Measurements from ENCODE around the gene RIN3.
A peak's percentile ranks its signal among the peaks of the same experiment; 100 is the strongest.

Gene RIN3

DNA sequence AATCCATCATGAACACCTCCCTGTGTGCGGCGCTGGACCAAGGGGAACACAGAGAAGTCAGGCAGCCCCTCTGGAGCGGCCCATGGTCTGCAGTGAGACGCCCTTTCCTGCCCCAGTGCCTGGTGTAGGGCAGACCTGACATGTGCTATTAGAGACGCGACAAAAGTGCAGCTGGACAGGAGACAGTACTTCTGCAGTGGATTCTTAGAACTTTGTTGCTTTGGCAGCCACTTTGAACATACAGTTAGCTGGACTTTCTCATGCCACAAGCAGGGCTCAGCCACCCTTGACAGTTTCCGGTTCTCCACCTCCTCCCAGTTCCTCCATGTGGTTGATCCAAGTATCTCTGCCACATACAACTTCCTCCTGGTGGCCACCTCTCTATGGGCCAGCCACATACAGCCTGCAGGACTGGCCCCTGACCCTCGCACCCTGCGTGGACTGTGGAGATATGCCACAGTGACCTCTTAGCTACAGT lies 188.9 kb downstream of the RIN3 start:
- no peak for DNase-seq (ENCODE audit: low read depth)
- no peak overlapping the region for H3K4me3 ChIP-seq (ENCODE audit: low read depth, low read length)
- TF ChIP-seq, protein P1, sequence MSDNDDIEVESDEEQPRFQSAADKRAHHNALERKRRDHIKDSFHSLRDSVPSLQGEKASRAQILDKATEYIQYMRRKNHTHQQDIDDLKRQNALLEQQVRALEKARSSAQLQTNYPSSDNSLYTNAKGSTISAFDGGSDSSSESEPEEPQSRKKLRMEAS (IDR thresholded peaks at IDR 0.05; ENCODE audit: low read depth, low read length) = no peak
- TF ChIP-seq, protein P2, sequence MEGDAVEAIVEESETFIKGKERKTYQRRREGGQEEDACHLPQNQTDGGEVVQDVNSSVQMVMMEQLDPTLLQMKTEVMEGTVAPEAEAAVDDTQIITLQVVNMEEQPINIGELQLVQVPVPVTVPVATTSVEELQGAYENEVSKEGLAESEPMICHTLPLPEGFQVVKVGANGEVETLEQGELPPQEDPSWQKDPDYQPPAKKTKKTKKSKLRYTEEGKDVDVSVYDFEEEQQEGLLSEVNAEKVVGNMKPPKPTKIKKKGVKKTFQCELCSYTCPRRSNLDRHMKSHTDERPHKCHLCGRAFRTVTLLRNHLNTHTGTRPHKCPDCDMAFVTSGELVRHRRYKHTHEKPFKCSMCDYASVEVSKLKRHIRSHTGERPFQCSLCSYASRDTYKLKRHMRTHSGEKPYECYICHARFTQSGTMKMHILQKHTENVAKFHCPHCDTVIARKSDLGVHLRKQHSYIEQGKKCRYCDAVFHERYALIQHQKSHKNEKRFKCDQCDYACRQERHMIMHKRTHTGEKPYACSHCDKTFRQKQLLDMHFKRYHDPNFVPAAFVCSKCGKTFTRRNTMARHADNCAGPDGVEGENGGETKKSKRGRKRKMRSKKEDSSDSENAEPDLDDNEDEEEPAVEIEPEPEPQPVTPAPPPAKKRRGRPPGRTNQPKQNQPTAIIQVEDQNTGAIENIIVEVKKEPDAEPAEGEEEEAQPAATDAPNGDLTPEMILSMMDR (IDR thresholded peaks at IDR 0.05; ENCODE audit: low read depth, low read length) = no peak
- no peak for TF ChIP-seq POLR2A (IDR thresholded peaks at IDR 0.05; ENCODE audit: extremely low read depth, insufficient read length)
- no peak for TF ChIP-seq MYC (IDR thresholded peaks at IDR 0.05; ENCODE audit: low read depth, low read length)

DNA sequence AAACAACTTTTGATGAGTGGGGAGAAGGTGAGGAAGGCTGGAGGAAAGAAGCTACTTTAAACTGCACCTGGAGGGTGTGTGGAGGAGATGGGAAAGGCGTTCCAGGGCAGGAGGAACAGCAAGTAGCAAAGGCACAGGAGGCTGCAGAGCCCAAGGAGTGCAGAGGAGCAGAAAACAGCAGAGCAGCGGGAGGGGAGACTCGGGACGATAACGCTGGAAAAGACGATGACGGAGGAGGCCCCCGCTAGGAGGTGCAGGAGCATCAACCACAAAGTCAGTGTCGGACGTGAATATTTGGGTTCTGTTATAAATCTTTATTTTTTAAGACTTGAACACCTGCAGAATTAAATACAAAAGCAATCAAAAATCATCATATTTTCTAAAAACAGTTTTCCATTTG lies 189.9 kb downstream of the RIN3 start:
- H3K4me3 ChIP-seq (ENCODE audit: low read depth, low read length) = no peak overlapping the region
- DNase-seq (ENCODE audit: low read depth) = no peak
- TF ChIP-seq, protein P1 (IDR thresholded peaks at IDR 0.05; ENCODE audit: low read depth, low read length) = no peak
- TF ChIP-seq POLR2A (IDR thresholded peaks at IDR 0.05; ENCODE audit: extremely low read depth, insufficient read length) = no peak
- TF ChIP-seq, protein P2 (IDR thresholded peaks at IDR 0.05; ENCODE audit: low read depth, low read length) = no peak
- no peak for TF ChIP-seq MYC (IDR thresholded peaks at IDR 0.05; ENCODE audit: low read depth, low read length)

DNA sequence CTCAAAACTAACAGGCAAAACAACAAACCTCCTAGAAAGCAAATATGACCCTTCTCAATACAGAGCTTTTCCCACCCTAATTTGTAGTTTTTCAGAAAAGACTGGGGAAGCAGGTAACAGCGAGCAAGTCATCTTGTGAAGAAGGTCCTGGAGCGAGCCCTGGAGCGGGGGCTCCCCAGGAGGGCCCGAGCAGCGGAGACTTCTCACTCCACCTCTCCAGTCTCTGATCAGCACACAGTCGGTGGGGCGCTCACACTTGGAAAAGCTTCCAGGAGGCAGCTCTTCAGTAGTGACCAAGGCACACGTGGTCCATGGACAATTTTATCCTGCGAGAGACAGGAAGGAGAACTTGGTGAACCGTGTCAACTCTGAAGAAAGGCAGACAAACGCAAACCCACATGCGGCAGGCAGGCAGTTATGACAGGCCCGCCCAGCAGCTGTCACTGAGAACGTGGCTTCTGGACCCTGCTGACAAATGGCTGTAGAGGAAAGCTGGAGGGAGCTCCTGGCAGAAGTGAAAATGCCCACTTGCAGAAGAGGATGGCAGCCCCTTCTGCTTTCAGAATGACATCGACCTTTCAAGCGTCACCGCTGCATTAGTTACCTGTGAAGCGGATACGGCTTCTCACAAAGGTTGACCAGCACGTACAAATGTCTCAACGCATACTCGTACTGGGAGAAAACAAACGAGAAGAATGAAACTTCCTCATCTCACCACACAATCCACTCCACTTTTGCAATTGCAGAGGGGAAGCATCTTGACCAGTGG lies 190.6 kb downstream of the RIN3 start:
- no peak overlapping the region for H3K4me3 ChIP-seq (ENCODE audit: low read depth, low read length)
- TF ChIP-seq MYC (IDR thresholded peaks at IDR 0.05; ENCODE audit: low read depth, low read length) = peak; percentile 41; the same call in 1 of the 2 replicates
- no peak for TF ChIP-seq POLR2A (IDR thresholded peaks at IDR 0.05; ENCODE audit: extremely low read depth, insufficient read length)
- TF ChIP-seq, protein P1 (IDR thresholded peaks at IDR 0.05; ENCODE audit: low read depth, low read length) = peak; percentile 89
- TF ChIP-seq, protein P2 (IDR thresholded peaks at IDR 0.05; ENCODE audit: low read depth, low read length) = no peak
- DNase-seq (ENCODE audit: low read depth) = peak; percentile 66

DNA sequence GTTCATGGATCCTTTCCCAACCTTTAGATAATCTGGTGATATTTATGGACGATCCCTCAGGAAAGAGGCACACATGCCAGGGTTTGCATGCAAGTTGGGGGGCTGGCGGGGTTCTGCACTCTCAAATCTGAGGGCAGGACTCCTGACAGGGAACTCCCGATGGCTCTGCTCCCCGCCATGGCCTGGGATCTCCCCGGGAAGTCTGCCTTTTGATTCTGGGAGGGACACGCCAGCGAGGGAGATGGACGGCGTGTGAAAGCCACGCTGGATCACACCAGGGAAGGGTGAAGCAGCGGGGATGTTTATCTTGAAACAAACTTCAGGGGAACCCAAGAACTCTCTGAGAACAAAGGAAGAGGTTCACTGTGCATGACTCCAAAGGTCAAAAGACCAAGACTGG lies 191.2 kb downstream of the RIN3 start:
- TF ChIP-seq MYC (IDR thresholded peaks at IDR 0.05; ENCODE audit: low read depth, low read length) (no peak), POLR2A (IDR thresholded peaks at IDR 0.05; ENCODE audit: extremely low read depth, insufficient read length) (no peak)
- TF ChIP-seq, protein P2 (IDR thresholded peaks at IDR 0.05; ENCODE audit: low read depth, low read length) = no peak
- TF ChIP-seq, protein P1 (IDR thresholded peaks at IDR 0.05; ENCODE audit: low read depth, low read length) = no peak
- H3K4me3 ChIP-seq (ENCODE audit: low read depth, low read length) = no peak overlapping the region
- DNase-seq (ENCODE audit: low read depth) = no peak

DNA sequence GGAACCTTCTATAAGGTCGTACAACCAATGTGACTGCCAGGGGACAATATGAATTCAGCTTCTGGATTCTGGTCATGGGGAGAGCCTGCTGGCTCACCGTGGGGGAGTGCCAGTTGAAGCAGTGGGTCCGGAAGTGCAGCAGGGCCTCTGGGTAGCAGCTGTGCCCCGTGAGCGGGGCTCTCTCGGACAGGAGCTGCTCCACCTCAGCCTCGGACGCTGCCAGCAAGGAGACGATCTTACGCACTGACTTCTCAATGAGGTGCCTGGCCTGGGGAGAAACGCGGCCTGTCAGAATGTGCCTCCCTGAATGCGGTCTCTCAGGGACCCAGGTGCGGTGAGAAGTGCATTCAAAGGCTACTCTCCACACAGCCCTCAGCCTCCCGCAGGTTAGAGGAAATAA lies 192.8 kb downstream of the RIN3 start:
- peak; percentile 55 for DNase-seq (ENCODE audit: low read depth)
- TF ChIP-seq POLR2A (IDR thresholded peaks at IDR 0.05; ENCODE audit: extremely low read depth, insufficient read length) (no peak), MYC (IDR thresholded peaks at IDR 0.05; ENCODE audit: low read depth, low read length) (no peak)
- TF ChIP-seq, protein P2 (IDR thresholded peaks at IDR 0.05; ENCODE audit: low read depth, low read length) = no peak
- TF ChIP-seq, protein P1 (IDR thresholded peaks at IDR 0.05; ENCODE audit: low read depth, low read length) = no peak
- no peak overlapping the region for H3K4me3 ChIP-seq (ENCODE audit: low read depth, low read length)

Data from NB4 (cell line).